Measurements from ENCODE around the gene LCLAT1.

LCLAT1 gene

GRCh38 chr2:30527411-30527810, 80.4 kb downstream of the LCLAT1 start:
- DNase-seq: no peak

DNA sequence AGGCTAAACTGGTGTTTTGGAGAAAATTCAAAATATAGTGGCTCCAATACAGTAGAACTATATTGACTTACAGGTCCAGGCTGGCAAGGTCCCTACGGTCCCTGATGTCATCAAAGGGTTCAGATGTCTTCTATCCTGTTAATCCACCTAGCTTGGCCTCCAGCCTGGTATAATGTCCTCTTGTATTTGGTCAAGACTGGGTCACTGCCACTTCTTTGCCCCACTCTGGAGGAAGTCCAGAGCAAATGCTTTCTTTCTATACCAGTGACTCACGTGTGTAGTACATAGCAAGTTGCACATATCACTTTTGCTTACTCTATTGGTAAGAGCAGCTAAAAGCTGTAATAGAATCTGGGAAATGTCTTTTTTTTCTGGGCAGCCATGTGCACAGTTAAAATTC, 80.8 kb downstream of the LCLAT1 start:
- no peak for DNase-seq

DNA sequence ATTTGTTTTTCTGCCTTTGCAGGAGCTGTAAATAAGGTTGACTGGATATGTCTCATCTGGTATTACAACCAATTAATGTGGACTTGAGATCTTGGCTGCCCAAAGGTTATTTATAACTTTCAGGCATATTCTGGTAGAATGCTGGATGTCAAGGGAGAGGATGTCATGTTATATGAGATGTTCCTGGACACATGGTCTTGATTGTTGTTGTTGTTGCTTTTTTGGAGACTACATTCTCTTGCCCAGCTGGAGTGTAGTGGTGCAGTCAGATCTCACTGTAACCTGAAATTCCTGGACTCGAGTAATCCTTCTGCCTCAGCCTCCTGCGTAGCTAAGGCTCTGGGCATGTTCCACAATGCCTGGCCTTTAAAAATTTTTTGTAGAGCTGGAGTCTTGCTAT, 83.3 kb downstream of the LCLAT1 start:
- DNase-seq: no peak

- no peak for DNase-seq
Observed at GRCh38 chr2:30541680-30542079, 94.6 kb downstream of the LCLAT1 start.

- DNase-seq: no peak
Observed at GRCh38 chr2:30545875-30546274, 98.8 kb downstream of the LCLAT1 start.

DNA sequence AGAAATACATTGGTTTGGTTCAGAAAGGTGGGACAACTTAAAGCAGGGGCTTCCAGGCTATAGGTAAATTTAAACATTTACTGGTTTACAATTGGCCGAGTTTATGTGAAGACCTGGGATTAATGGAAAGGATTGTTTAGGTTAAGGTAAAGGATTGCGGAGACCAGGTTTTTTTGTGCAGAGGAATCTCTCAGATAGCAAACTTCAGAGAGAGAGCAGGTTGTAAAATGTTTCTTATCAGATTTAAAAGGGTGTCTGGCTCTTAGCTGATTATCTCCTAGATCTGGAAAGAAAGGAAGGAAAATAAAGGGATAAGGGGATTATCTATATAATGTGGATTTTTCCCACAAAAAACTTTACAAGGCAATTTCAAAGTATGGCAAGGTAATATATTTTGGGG, 101.3 kb downstream of the LCLAT1 start:
- no peak for DNase-seq

- DNase-seq: no peak
Observed at GRCh38 chr2:30549096-30549495, 102.0 kb downstream of the LCLAT1 start.

GRCh38 chr2:30559544-30560275, 112.7 kb downstream of the LCLAT1 start:
- no peak for DNase-seq

GRCh38 chr2:30561349-30561748, 114.3 kb downstream of the LCLAT1 start:
- DNase-seq: no peak

DNA sequence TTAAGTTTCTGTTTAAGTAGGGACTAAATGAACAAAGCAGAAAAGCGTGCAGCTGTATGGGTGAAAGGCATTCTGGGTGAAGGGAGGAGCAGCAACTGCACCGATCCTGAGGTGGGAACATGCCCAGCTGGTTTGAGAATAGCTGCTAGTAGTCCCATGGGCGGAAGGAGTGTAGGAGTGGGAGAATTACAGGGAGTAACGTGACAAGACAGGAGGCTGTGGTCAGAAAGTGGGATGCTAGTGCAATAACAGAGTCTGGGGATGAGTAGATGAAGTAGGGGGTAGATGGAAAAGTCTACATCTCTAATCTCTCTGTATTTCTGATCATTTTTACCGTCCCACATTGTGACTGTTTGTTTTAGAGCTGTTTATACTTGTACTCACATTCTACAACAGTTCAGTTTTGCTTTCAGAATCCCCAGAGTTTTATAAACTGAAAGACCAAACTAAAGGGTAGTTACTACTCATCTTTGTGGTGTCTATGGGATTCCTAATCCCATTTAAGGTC, 118.9 kb downstream of the LCLAT1 start:
- DNase-seq: no peak

GRCh38 chr2:30566631-30567030, 119.6 kb downstream of the LCLAT1 start:
- no peak for DNase-seq

GRCh38 chr2:30567317-30567716, 120.3 kb downstream of the LCLAT1 start:
- DNase-seq: no peak

- no peak for DNase-seq
Observed at GRCh38 chr2:30569946-30570345, 122.9 kb downstream of the LCLAT1 start.

DNA sequence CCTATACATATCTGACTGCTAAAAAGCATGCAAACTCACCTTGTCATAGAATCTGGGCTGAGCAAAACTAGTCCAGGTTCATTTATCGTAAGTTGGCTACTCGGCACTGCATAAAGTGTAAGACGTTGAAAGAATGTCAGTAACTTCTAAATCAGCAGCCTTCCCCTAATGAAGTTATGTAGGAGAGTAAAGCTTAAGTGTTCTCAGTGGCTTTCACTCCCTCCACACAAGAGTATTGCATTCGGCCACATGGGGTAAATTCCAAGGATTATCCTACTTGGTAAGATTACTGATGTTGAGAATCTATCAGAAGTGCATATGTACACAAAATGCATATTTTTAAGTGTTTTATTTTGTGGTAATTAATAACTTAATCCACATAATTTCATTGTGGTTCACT, 130.1 kb downstream of the LCLAT1 start:
- DNase-seq: no peak

DNA sequence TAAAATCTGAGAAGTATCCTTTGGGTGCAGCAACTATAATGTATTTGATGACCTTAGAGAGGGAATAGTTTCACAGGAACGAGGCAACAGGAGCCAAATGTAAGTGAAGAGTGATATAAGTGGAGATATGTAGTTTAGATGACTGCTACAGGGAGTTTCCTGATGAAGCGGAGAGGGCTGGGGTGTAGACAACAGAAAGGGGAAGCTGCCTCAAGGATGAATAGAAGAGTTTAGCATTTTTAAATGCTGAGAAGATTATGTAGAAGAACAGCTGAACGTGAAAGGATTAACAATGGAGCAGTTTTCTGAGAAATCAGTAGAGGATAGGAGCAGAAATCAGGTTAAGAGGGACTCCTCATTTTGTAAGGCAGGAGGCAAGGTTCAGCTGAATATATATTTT, 133.3 kb downstream of the LCLAT1 start:
- no peak for DNase-seq

DNA sequence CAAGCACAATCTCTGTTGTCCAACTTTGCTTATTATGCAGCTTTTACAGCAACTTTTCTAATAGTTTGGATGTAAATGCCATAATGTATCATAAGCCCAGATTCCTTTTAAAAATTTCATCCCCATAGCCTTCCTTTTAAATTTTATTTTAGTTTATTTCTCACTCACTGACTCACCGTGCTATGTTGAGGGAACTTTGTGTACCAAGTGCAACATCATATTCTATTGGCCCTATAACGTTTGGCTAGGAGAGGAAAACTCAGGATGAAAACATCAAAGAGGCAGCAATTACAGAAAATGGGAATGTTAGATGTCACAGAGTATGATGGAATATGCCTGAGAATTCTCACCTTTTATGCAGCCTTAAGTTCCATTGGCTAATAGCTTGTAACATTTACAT, 135.5 kb downstream of the LCLAT1 start:
- DNase-seq: no peak

DNA sequence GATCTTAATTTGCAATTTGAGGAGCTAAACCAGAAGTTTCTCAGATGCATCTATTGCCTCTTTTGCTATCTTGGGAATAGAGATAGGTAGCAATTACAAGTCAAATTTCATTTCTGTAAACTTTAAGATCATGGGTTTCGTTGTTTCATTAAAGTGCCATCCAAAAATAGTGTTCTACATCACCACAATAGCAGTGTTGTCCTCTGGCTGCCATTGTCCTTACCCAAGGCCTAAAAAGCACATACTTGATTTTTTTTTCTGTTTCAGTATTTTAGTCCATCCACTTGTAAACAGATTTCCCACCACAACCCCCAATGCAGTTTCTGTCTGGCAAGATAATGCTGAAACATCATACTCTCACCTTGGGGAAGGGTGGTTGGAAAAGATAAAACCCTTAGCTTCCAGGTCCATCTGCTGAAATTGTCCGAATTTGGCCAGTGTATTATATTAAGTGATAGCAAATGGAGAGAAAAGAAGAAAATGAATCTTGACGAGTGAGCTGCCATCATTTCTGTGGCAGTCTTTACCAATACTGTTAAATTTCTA, 136.2 kb downstream of the LCLAT1 start:
- no peak for DNase-seq

GRCh38 chr2:30584116-30584515, 137.1 kb downstream of the LCLAT1 start:
- DNase-seq: no peak

DNA sequence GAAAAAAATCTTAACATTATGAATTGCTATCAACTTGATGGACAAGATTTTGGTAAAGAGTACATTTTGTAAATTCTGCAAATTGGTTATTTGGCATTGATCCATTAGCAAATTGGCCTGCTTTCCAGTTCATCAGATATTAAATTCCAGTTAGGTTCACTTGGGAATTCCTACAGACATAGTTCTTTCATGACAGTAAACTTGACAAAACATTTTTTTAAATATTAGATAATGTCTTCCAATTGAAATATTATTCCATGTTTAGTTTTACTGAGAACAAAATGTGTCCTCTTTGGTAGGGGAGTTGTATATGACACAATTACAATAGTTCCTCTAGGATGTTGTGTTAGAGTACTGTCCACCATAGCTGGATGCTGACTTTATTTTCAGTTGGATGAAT, 141.9 kb downstream of the LCLAT1 start:
- no peak for DNase-seq

DNA sequence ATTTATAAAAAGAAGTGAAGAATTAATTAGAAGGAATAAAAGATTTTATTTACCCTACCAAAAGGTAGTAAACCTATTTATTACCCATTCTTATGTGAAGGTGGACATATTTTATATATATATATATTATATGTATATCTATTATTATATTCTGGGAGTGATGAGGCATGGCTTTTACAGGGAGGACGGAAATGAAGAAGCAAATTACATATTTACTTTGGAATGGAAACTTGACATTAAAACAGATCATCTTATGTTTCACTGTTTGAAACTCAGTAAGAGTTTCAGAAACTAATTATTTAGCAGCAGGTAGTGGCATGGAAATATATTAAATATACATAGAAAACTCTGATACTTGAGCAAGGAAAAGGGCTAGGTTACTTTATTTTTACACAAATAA, 143.4 kb downstream of the LCLAT1 start:
- DNase-seq: no peak

DNA sequence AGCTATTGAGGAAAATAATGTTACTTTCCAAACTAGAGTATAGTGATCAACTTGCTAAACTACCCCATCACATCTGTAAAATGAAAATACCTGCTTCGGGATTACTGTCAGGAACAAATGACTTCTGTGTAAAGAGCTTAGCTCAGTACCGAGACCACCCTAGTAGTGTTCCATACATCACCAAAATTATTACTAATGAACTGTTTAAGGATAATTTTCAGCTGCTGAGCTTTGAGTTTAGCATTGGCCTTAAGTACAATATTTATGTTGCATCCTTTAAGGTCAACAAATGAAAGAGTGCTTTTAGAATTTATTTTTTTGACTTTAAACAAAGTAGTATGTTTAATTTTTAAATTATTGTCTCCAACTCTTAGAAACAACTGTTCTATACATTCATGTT, 144.1 kb downstream of the LCLAT1 start:
- DNase-seq: no peak

- no peak for DNase-seq
Observed at GRCh38 chr2:30601375-30601774, 154.3 kb downstream of the LCLAT1 start.

GRCh38 chr2:30605197-30605596, 158.2 kb downstream of the LCLAT1 start:
- no peak for DNase-seq

- no peak for DNase-seq
Observed at GRCh38 chr2:30608643-30609042, 161.6 kb downstream of the LCLAT1 start.

DNA sequence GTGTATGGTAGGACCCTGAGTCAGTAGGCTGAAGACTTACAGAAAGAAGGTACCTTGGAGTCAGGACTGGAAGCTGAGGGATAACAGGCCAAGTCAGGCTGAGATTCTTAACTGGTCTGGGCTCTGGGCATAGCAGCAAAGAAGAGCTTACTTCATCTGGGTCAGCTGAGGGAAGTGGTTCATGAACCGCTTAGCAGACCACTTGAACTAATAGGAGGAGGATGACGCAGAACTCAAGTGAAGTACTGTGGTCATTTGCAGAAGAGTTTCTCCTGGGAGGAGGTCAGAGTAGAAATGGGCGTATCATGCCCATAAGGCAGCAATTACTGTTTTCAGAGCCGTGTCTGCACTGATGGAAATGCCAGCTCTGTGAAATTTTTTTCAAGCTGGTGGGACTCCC, 164.5 kb downstream of the LCLAT1 start:
- DNase-seq: no peak

All from NK-92 treated with Interleukin-12 subunit alpha and Interleukin-12 subunit beta, amount 100 ng/mL, for 24 hours (cell line).